ENCODE measurements around the gene PLXNA1.

GRCh38 chr3:126978291-126978690, 4.6 kb upstream of the PLXNA1 start:
- TF ChIP-seq EZH2 (optimal IDR thresholded peaks at IDR 0.05; ENCODE audit: low read depth, low read length): no peak
- TF ChIP-seq, protein P1, sequence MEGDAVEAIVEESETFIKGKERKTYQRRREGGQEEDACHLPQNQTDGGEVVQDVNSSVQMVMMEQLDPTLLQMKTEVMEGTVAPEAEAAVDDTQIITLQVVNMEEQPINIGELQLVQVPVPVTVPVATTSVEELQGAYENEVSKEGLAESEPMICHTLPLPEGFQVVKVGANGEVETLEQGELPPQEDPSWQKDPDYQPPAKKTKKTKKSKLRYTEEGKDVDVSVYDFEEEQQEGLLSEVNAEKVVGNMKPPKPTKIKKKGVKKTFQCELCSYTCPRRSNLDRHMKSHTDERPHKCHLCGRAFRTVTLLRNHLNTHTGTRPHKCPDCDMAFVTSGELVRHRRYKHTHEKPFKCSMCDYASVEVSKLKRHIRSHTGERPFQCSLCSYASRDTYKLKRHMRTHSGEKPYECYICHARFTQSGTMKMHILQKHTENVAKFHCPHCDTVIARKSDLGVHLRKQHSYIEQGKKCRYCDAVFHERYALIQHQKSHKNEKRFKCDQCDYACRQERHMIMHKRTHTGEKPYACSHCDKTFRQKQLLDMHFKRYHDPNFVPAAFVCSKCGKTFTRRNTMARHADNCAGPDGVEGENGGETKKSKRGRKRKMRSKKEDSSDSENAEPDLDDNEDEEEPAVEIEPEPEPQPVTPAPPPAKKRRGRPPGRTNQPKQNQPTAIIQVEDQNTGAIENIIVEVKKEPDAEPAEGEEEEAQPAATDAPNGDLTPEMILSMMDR (IDR thresholded peaks at IDR 0.05; ENCODE audit: low read length): no peak

All from MM.1S (cell line).